IPS-18c (cell line): ENCODE data around the gene TMEM178B.

Source experiments
- H3K4me3 ChIP-seq: 2 replicates; pipeline ENCODE4 v1.7.0; 2013; ENCODE audit warnings: low read depth, mild to moderate bottlenecking, low read length, moderate library complexity; ENCODE audit not compliant: insufficient read depth
- H3K9me3 ChIP-seq: one replicate; pipeline ENCODE4 v1.6.1; 2013; ENCODE audit warnings: mild to moderate bottlenecking, low read length, moderate library complexity; ENCODE audit not compliant: control insufficient read depth, insufficient read depth

The TMEM178B gene

GRCh38 chr7:141221007-141221612, 147.2 kb downstream of the TMEM178B start:
- no peak overlapping the region for H3K4me3 ChIP-seq

DNA sequence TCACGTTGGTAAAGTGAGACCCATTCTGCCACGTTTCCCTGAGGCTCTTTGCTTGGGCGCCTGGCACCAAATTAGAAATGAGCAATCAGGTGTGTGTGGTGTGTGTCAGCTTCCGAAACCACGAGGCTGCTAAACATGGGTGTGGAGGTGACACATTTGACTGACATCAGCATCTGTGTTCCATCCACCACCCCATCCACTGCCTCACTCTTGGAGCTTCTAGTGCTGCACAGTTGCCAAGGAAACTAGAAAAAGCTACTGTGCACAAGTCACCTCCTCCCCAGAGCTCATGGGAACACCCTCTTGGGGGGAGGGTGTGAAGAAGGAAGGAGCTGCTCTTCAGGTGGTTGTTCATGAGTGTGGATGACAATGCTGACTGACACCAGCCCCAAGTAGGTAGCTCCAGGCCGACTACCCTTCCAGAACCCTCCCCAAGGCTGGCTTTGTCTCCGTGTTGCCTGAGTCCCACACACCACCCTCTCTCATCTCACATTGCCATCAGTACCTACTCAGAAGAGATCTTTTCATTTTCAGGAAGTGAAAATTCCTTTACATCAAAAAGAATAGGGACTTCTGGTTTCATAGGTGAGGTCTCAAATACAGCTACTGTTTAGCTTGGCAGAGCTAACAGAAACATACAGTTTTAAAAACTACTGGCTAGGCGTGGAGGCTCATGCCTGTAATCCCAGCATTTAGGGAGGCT, 152.2 kb downstream of the TMEM178B start:
- no peak overlapping the region for H3K4me3 ChIP-seq
- no peaks in the 10 kb centered on the region for H3K9me3 ChIP-seq

More at GRCh38 chr7:141221007-141221612, 147.2 kb downstream of the TMEM178B start:
- no peaks in the 10 kb centered on the region for H3K9me3 ChIP-seq

GRCh38 chr7:141227454-141227853, 153.6 kb downstream of the TMEM178B start:
- Histone ChIP-seq H3K4me3 (no peak overlapping the region), H3K9me3 (no peaks in the 10 kb centered on the region)

DNA sequence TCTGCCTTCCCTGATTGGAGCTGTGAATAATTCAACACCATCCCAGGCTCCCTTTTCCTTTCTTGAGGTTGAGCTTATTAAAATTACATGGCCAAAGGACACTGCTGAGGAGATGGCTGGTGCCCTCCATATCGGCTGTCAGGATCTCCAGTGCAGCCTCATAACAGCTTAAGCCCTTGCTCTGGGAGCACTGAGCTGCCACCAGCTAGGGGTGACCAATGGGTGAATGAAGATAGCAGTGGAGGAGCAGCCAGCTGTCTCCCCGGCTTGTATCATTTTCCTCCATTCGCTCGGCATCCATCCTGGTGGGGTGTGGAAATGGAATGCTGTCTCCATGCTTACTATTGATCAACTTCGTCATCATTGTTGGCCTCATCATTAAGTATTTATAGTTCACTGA, 154.6 kb downstream of the TMEM178B start:
- no peak overlapping the region for H3K4me3 ChIP-seq
- H3K9me3 ChIP-seq = no peaks in the 10 kb centered on the region

- no peaks in the 10 kb centered on the region for H3K9me3 ChIP-seq
- H3K4me3 ChIP-seq = no peak overlapping the region
Measured at GRCh38 chr7:141231018-141231792, 157.3 kb downstream of the TMEM178B start.

DNA sequence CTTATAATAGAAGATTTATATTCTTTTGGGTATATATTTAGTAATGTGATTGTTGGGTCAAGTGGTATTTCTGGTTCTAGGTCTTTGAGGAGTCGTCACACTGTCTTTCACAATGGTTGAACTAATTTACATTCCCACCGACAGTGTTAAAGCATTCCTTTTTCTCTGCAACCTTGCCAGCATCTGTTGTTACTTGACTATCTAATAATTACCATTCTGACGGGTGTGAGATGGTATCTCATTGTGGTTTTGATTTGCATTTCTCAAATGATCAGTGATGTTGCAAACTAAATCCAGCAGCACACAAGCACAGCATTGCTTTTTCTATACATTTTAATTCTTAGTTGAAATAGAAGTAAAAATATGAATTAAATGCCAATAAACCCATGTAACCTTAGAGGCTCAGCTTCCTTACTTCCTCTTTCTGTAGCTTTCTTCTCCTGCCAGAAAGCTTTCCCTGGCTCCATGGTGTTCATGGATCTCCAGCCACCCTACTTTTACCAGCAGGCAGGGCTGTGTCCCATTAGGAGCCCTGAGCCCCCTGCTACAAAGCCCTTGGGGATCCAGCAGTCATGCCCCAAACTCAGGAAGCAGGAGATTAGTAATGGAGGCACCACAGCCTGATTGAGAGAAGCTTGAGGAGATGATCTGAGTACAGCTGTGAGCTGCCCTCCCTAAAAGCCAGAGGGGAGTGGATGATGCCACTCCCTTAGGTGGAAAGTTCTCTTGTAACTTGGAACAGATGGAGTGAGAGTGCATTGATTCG, 158.6 kb downstream of the TMEM178B start:
- Histone ChIP-seq H3K9me3 (no peaks in the 10 kb centered on the region), H3K4me3 (no peak overlapping the region)

DNA sequence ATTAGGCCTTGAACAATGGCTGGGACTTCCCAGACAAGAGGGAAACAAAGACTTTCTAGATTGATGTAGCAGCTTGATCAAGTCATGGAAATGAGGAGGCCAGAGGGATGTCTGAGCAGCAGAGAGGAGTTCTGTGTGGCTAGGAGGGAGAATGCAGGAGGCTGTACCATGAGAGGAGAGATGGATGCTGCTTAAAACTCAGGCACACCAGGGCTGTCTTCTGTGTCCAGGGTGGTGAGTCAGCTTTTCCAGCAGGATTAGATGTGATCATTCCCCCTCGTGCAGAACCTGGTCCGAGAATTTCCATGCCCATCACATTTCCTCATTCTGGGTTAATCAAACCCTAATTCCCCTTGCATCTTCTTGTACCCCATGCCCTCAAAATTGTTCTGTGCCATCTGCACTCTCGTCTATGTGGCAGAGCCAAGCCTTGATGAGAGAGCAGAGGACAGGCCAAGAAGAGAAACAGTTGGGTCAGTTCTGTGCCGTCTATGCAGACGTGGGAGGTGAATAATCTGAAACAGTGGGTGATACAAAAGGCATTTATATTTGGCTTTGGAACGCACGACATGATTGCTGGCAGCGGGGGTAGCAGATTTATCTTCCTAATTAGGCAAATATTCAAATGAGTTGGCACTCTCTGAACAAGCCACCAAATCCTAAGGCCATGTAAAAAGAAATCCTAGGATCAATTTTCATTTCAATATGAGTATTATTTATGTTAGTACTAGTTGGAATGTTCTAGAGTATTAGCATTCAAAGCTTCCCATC, 160.7 kb downstream of the TMEM178B start:
- H3K4me3 ChIP-seq = no peak overlapping the region
- H3K9me3 ChIP-seq = no peaks in the 10 kb centered on the region

DNA sequence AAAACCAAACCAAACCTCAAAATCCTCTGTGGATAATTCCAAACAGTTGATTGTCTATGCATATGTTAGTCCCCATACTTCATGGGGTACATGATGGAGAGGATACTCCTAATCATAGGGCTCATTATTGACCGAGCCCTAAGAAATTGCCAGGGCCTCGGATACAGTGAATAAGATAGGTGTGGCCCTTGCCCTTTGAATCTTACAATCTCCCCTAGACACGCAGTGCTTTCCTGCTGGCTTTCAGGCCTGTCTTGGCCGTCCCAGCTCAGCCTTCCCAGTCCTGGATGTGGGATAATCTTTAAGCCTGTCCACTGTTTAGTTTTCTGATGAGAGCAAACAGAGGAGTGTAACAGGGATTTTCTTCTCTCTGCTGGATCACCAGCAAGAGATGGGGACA, 161.8 kb downstream of the TMEM178B start:
- Histone ChIP-seq H3K4me3 (no peak overlapping the region), H3K9me3 (no peaks in the 10 kb centered on the region)

GRCh38 chr7:141238596-141239243, 164.9 kb downstream of the TMEM178B start:
- no peak overlapping the region for H3K4me3 ChIP-seq

DNA sequence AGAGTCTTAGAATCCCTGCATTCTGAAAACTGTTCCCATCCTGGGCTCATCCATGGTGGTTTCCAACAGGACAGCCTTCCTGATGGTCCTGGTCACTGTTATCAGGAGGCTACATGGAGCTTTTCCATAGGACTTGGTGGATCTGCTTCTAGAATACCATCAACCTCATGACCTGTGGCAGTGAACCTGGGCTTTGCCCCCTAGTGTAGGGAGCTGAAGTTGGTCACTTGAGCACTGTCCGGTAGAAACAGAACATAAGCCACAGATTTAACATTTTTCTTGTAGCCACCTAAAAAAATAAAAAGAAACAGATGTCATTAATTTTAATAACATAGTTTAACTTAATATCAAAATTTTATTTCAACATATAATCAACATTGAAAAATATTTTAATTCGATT, 165.8 kb downstream of the TMEM178B start:
- no peak overlapping the region for H3K4me3 ChIP-seq
- no peaks in the 10 kb centered on the region for H3K9me3 ChIP-seq

More at GRCh38 chr7:141238596-141239243, 164.9 kb downstream of the TMEM178B start:
- no peaks in the 10 kb centered on the region for H3K9me3 ChIP-seq

DNA sequence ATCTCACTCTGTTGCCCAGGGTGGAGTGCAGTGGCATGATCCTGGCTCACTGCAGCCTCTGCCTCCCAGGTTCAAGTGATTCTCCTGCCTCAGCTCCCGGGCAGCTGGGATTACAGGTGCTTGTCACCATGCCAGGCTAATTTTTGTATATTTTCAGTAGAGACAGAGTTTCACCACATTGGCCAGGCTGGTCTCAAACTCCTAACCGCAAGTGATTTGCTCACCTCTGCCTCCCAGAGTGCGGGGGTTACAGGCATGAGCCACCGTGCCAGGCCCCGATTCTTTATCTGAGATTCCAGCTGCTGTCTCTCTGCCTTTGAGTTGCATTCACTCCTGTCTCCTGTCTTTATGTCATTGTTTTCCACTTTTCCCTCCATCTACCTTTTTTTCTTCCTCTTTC, 168.7 kb downstream of the TMEM178B start:
- Histone ChIP-seq H3K4me3 (no peak overlapping the region), H3K9me3 (no peaks in the 10 kb centered on the region)

DNA sequence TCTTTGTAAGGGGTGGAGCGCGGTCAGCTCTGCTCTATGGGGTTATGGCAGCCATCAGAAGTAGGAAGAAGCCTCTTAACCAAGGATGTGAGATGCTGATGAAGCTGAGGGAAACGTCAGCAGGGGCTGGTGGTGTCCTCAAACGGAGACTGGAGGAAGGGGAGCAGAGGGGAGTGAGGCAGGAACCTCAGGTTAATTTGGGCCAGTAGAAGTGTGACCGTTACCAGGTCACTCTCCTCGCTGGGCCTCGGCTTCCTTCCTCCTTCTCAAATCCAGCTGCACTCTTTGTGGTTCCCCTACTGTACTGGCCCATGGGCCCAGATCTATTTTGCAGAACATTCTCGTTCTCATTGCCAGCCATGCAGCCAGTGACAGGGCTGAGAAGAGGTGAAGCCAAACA, 169.5 kb downstream of the TMEM178B start:
- Histone ChIP-seq H3K9me3 (no peaks in the 10 kb centered on the region), H3K4me3 (no peak overlapping the region)

- H3K4me3 ChIP-seq = no peak overlapping the region
- no peaks in the 10 kb centered on the region for H3K9me3 ChIP-seq
Measured at GRCh38 chr7:141244435-141244834, 170.6 kb downstream of the TMEM178B start.

GRCh38 chr7:141246426-141246825, 172.6 kb downstream of the TMEM178B start:
- Histone ChIP-seq H3K9me3 (no peaks in the 10 kb centered on the region), H3K4me3 (no peak overlapping the region)

- no peaks in the 10 kb centered on the region for H3K9me3 ChIP-seq
- H3K4me3 ChIP-seq = no peak overlapping the region
Measured at GRCh38 chr7:141251180-141251579, 177.3 kb downstream of the TMEM178B start.

GRCh38 chr7:141251957-141252356, 178.1 kb downstream of the TMEM178B start:
- no peak overlapping the region for H3K4me3 ChIP-seq
- H3K9me3 ChIP-seq = no peaks in the 10 kb centered on the region
